Esophagus muscularis mucosa (tissue), 3 donors: ENCODE results near the gene B3GNT5.

Experiments used
- POLR2A ChIP-seq: fragments of 450-650 bp; IDR thresholded peaks from one replicate; pipeline ENCODE4 v1.6.1; 2017; ENCODE audit warnings: antibody characterized with exemption, moderate library complexity, mild to moderate bottlenecking, low read depth
- POLR2AphosphoS5 ChIP-seq, 2 donors: sonication (generic); formaldehyde crosslinking; IDR thresholded peaks; one replicate each; pipeline ENCODE4 v1.6.1; 2017; ENCODE audit warnings: antibody characterized with exemption in 2 of 2
- TF ChIP-seq, protein P1 (sequence below), 3 experiments: fragments of 200-600 bp in 2 of 3; fragments of 450-650 bp in 1 of 3; sonication (generic) in 2 of 3; IDR thresholded peaks; one replicate each; pipeline ENCODE4 v1.5.1; 2017 to 2019; ENCODE audit warnings: antibody characterized with exemption in 3 of 3, mild to moderate bottlenecking in 2 of 3, moderate library complexity in 1 of 3

DNA sequence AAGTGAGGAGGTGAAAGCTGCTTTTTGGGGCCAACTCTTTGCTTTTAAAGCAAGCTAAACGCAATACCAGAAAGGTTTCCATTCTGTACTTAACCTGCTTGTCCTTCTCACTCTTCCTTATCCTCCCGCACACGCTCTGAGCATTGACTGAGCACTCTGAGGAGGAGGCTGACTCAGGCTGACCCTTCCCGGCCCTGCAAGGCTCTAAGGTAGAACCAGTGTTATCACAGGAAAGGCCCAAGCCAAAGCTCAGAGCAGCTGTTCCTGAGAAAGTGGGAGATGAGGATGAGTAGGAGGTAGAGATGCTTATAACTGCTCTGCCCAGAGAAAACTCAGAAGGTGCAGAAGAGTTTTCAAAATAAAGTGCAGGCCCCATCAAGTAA, 2.3 kb downstream of the B3GNT5 start:
- TF ChIP-seq, protein P1, sequence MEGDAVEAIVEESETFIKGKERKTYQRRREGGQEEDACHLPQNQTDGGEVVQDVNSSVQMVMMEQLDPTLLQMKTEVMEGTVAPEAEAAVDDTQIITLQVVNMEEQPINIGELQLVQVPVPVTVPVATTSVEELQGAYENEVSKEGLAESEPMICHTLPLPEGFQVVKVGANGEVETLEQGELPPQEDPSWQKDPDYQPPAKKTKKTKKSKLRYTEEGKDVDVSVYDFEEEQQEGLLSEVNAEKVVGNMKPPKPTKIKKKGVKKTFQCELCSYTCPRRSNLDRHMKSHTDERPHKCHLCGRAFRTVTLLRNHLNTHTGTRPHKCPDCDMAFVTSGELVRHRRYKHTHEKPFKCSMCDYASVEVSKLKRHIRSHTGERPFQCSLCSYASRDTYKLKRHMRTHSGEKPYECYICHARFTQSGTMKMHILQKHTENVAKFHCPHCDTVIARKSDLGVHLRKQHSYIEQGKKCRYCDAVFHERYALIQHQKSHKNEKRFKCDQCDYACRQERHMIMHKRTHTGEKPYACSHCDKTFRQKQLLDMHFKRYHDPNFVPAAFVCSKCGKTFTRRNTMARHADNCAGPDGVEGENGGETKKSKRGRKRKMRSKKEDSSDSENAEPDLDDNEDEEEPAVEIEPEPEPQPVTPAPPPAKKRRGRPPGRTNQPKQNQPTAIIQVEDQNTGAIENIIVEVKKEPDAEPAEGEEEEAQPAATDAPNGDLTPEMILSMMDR (IDR thresholded peaks at IDR 0.05): no peak
- TF ChIP-seq POLR2AphosphoS5 (IDR thresholded peaks at IDR 0.05) (no peak), POLR2A (no peak)
